AG09319 (cell line): Measurements from ENCODE around the gene SLC35B4.
A peak's percentile ranks its signal among the peaks of the same experiment; 100 is the strongest.

Experiments
- DNase-seq: peaks from one replicate; pipeline ENCODE4 v3.0.0-alpha.2; 2010; ENCODE audit warnings: low read depth; ENCODE audit errors: extremely low read depth
- TF ChIP-seq, protein P1 (sequence below): IDR thresholded peaks from 2 replicates; pipeline ENCODE4 v1.5.1; 2011; ENCODE audit warnings: low read depth, mild to moderate bottlenecking, inconsistent platforms, low read length, moderate library complexity

Gene SLC35B4

DNA sequence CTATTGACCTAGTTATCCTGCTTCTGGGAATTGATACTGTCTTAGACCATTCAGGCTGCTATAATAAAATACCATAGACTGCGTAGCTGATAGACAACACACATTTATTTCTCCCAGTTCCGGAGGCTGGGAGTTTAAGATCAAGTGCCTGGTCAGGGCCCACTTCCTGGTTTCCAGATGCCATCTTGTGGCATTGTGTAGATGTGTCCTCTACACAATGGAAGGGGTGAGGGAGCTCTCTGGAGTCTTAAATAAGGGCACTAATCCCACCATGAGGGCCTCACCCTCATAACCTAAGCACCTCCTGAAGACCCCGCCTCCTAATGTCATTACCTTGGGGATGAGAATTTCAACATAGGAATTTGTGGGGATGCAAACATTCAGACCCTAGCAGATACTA, 62.4 kb downstream of the SLC35B4 start:
- no peak for DNase-seq
- TF ChIP-seq, protein P1, sequence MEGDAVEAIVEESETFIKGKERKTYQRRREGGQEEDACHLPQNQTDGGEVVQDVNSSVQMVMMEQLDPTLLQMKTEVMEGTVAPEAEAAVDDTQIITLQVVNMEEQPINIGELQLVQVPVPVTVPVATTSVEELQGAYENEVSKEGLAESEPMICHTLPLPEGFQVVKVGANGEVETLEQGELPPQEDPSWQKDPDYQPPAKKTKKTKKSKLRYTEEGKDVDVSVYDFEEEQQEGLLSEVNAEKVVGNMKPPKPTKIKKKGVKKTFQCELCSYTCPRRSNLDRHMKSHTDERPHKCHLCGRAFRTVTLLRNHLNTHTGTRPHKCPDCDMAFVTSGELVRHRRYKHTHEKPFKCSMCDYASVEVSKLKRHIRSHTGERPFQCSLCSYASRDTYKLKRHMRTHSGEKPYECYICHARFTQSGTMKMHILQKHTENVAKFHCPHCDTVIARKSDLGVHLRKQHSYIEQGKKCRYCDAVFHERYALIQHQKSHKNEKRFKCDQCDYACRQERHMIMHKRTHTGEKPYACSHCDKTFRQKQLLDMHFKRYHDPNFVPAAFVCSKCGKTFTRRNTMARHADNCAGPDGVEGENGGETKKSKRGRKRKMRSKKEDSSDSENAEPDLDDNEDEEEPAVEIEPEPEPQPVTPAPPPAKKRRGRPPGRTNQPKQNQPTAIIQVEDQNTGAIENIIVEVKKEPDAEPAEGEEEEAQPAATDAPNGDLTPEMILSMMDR: peak; percentile 7

DNA sequence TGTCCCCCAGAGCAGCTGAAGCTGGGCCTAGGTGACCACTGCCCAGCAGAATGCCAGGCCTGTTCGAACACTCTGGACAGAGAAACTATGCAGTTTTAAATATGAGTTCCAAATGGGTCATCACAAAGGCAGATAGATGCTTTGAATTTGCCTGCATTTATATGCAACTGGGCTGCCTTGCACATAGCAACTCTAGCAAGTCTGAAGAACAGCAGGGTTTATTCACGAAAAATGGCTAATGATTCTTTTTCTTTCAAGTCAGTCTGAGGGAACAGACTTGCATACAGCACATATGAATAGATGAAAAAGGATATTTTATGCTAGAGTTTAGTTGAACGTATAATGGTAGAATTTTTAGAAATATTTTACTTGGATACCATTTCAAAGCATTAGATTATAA, 68.5 kb downstream of the SLC35B4 start:
- TF ChIP-seq, protein P1: no peak
- no peak for DNase-seq

DNA sequence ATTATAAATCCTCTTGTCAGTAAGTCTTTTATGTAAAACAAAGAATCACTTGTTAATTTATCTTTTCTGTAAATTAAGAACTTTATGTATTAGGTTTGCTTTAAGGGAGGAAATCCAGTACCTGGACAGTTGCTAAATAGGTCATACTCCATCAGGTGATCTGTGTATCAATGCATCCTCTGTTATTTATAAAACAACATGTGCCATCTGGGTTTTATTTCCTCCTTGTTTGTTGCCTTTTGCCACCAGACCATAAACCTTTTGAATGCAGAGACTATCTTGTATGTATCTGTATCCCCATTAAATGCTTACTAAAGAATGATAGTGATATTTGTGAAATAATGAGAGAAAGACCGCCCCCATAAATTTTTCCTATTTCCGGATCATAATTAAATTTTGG, 70.0 kb downstream of the SLC35B4 start:
- TF ChIP-seq, protein P1: no peak
- no peak for DNase-seq

DNA sequence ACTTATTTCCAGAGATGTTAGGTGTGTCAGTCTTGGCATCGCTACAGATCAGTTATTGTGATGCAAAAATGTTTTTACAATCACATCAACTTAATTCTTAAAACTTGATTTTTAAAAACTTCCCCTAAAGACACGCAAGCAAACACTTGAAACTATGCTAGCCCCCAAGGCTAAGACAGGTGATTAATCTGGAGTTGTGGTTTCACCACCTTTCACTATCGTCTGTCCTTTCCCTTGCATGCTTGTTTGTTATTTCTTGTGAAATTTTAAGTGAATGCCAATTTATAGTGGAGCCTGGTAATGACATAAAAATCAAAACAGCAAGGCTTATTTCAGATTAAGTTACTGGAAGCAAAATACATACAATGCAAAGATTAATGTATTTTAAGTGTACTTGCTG, 70.4 kb downstream of the SLC35B4 start:
- TF ChIP-seq, protein P1: no peak
- no peak for DNase-seq

DNA sequence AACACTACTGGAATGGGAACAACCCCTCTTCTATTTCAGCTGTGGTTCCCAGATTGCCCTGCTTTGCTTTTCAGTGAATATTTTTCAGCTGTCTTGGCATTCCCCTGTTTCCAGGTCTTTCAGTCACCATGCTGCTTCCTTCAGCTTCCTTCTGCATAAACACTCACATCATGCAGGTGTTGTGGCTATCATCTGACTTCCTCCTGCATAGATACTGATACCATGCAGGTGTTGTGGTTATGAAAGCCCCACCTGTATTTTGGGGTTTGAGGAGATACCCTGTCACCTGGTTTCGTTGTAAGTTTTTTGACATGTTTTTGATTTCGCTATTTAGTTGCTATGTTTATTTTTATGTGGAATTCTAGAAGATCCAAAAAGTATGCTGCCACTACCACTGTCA, 71.5 kb downstream of the SLC35B4 start:
- TF ChIP-seq, protein P1: no peak
- DNase-seq: no peak
